HUES48 (cell line): Measurements from ENCODE around the gene YAP1.

Experiments
- H3K27ac ChIP-seq: one replicate; pipeline ENCODE4 v1.7.0; 2013; ENCODE audit warnings: low read depth, low read length, inconsistent platforms
- H3K27me3 ChIP-seq: 2 replicates; pipeline ENCODE4 v1.6.1; 2013; ENCODE audit warnings: mild to moderate bottlenecking, low read length; ENCODE audit not compliant: control insufficient read depth, insufficient read depth
- H3K36me3 ChIP-seq: 2 replicates; pipeline ENCODE4 v1.6.1; 2013; ENCODE audit warnings: low read length; ENCODE audit not compliant: control insufficient read depth, insufficient read depth
- H3K4me1 ChIP-seq: 2 replicates; pipeline ENCODE4 v1.6.1; 2013; ENCODE audit warnings: mild to moderate bottlenecking, low read length; ENCODE audit not compliant: control insufficient read depth, insufficient read depth
- H3K4me3 ChIP-seq: 2 replicates; pipeline ENCODE4 v1.5.1; 2013; ENCODE audit warnings: mild to moderate bottlenecking, low read depth, low read length
- H3K9ac ChIP-seq: 2 replicates; pipeline ENCODE4 v1.6.1; 2013; ENCODE audit warnings: mild to moderate bottlenecking, low read depth, low read length, moderate library complexity
- H3K9me3 ChIP-seq: 2 replicates; pipeline ENCODE4 v1.6.1; 2013; ENCODE audit warnings: low read length; ENCODE audit not compliant: control insufficient read depth, insufficient read depth

Gene YAP1

DNA sequence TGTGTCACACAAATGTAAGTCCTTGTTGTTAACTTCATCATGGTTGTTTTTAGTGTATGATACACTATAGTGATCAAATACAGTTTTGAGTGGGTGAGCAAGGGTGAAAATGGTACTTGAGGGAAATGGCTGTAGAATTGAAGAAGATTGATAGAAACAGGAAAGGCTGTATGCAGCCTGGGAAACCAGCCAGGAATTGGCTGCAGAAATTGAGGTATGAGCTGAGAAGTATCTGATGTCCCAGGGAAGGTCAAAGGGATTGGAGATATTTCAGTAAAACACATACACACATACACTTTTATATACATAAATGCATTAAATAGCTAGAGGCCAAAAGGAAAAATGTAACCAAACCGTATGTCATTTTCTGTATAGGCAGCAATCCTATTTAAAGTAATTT, 13.1 kb upstream of the YAP1 start:
- no peaks in the 10 kb centered on the region for H3K27me3 ChIP-seq
- H3K9ac ChIP-seq: no peak overlapping the region
- H3K4me1 ChIP-seq: no peaks in the 10 kb centered on the region
- H3K9me3 ChIP-seq: no peaks in the 10 kb centered on the region
- no peaks in the 10 kb centered on the region for H3K36me3 ChIP-seq
- H3K27ac ChIP-seq: no peak overlapping the region
- no peak overlapping the region for H3K4me3 ChIP-seq

DNA sequence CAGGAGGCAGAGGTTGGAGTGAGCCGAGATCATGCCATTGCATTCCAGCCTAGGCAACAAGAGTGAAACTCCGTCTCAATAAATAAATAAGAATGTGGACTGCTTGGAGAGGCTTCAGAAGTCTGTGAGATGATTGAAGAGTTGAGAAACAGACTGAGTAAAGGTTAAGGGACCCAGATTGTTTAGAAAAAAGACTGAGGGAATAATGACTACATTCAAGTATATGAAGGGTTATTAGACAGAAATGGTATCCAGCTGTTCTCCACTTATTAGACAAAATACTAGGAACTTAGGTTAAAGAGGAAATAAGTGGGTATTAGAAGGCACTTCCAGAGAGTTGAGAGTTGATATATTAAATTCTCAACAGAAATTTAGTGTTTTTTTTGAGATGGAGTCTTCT, 10.5 kb upstream of the YAP1 start:
- Histone ChIP-seq H3K4me3 (no peak overlapping the region), H3K27ac (no peak overlapping the region), H3K36me3 (no peaks in the 10 kb centered on the region), H3K9ac (no peak overlapping the region), H3K4me1 (no peaks in the 10 kb centered on the region), H3K9me3 (no peaks in the 10 kb centered on the region), H3K27me3 (no peaks in the 10 kb centered on the region)

DNA sequence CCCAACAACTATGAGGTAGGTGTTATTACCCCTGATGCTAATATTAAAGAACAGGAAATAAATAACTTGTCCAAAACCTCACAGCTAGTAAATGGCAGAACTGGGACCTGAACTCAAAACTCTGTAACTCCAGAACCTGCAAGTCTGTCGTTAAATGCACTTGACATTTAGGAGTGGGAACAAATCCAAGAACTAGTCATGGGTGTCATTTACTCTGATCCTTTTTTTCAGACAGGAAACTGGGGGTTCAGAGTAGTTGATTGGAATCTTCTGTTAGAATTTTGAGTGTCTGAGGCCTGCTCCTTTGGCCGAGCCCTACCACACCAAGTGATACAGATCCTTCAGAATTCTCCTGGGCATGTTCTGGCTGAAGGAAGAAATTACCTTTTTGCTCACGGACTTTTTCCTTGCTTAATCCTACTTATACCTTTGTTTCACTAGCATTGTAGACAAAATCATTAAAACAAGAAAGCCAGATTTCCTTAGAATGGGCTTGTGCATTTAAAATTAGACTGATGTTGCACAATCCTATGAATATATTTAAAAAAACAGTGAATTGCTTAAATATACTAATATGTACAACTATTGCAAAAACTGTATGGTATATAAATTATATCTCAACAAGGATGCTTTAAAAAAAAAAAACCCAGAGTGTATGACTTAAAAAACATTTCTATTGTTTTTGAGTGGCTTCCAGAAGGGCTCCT, 1.4 kb upstream of the YAP1 start:
- H3K4me3 ChIP-seq: peak overlapping the region; percentile 80
- no peaks in the 10 kb centered on the region for H3K36me3 ChIP-seq
- no peak overlapping the region for H3K27ac ChIP-seq
- H3K27me3 ChIP-seq: no peaks in the 10 kb centered on the region
- no peaks in the 10 kb centered on the region for H3K9me3 ChIP-seq
- H3K9ac ChIP-seq: no peak overlapping the region; the same call in 1 of the 2 replicates
- H3K4me1 ChIP-seq: peaks cover 24% of the 10 kb centered on the region

DNA sequence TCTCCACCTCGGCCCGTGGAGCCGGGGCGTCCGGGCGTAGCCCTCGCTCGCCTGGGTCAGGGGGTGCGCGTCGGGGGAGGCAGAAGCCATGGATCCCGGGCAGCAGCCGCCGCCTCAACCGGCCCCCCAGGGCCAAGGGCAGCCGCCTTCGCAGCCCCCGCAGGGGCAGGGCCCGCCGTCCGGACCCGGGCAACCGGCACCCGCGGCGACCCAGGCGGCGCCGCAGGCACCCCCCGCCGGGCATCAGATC, 439 bp downstream of the YAP1 start:
- H3K9ac ChIP-seq: peak overlapping the region; percentile 97
- peak overlapping the region; percentile 80 for H3K4me3 ChIP-seq
- H3K27ac ChIP-seq: peak overlapping the region; percentile 98
- peaks cover 42% of the 10 kb centered on the region for H3K4me1 ChIP-seq
- H3K9me3 ChIP-seq: no peaks in the 10 kb centered on the region
- H3K36me3 ChIP-seq: peaks cover 7% of the 10 kb centered on the region; the same call in 1 of the 2 replicates
- no peaks in the 10 kb centered on the region for H3K27me3 ChIP-seq

DNA sequence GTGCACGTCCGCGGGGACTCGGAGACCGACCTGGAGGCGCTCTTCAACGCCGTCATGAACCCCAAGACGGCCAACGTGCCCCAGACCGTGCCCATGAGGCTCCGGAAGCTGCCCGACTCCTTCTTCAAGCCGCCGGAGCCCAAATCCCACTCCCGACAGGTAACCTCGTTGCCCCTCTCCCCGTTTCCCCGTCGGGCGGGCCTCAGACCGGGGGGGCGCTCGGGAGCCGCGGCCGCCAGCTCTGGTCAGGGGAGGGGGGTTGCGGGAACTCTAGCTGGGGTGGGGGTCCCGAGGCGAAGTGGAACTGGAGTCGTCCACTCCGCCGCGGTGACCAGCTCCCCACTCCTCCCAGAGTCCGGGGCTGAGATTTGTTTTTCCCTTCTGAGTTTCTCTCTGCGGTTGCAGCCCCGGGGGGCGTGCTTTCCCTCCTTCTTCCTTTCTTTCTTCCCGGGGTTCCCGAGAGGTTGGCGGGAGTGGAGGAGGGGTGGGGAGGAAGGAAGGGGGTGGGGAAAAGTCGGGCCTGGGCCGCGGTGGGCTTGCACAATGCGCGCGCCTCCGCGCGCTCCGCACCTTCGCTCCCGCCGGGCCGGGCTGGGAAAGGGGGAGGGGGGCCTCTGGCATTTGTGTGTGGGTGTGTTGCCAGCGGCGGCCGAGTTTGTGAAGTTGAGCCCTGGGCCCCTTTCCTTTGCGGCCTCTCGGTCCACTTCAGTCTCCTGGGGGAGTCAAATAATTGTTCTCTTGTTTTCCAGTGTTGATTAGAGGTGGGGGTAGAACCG, 952 bp downstream of the YAP1 start:
- H3K4me3 ChIP-seq: peak overlapping the region; percentile 80
- no peaks in the 10 kb centered on the region for H3K27me3 ChIP-seq
- peaks cover 7% of the 10 kb centered on the region; the same call in 1 of the 2 replicates for H3K36me3 ChIP-seq
- peak overlapping the region; percentile 98 for H3K27ac ChIP-seq
- H3K9me3 ChIP-seq: no peaks in the 10 kb centered on the region
- peaks cover 47% of the 10 kb centered on the region for H3K4me1 ChIP-seq
- peak overlapping the region; percentile 97 for H3K9ac ChIP-seq

DNA sequence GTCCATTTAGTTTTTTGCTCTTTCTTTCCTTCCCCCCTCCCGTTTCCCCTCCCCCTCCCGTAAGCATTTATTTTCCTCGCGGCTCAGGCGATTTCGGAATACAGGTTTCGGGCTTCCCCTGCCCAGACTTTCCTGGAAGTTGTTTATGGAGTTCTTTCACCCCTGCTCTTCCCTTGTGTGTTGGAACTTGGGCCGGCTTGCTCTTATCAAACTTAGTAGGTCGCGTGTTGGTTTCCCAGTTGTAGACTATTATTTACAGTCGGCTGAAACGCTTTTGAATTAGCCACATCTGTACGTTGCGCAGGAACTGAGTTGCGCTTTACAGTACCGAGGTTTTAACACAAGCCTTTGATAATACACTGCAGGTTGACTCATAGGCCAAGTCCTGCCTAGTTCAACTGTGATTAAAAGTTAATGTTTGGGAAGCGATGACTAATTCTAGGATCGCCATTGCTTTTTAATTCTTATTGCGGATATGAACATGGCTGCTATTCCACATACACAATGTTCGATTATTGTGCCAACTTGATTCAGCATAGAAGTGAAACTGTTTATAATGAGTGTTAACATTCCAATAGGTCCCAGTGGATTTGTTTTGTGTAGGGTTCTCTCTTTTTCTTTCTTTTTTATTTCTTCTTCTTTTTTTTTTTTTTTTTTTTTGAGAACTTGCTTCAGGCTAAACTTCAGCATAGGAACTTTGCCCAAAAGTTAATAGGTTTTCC, 1.7 kb downstream of the YAP1 start:
- Histone ChIP-seq H3K9ac (peak overlapping the region; percentile 91), H3K36me3 (peaks cover 7% of the 10 kb centered on the region; the same call in 1 of the 2 replicates), H3K27me3 (no peaks in the 10 kb centered on the region), H3K4me3 (peak overlapping the region; percentile 80), H3K4me1 (peaks cover 55% of the 10 kb centered on the region), H3K9me3 (no peaks in the 10 kb centered on the region), H3K27ac (peak overlapping the region; percentile 98)

DNA sequence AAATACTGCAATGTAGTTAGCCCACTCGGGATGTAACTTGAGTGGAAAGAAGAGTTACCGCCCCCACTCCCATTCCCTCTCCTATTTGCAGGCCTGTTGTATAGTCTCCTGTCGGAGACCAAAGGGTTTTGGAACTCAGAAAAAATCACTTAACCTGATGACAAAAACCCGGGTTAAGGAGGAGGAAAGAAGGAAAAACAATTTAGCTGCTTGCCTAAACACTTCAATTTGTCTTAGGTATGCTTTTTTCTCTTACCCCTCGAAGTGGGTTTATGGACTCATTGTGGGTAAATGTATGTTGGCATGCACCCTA, 2.2 kb downstream of the YAP1 start:
- Histone ChIP-seq H3K27ac (peak overlapping the region; percentile 98), H3K36me3 (peaks cover 10% of the 10 kb centered on the region; the same call in 1 of the 2 replicates), H3K9ac (peak overlapping the region; percentile 91), H3K4me3 (peak overlapping the region; percentile 80), H3K27me3 (no peaks in the 10 kb centered on the region), H3K4me1 (peaks cover 60% of the 10 kb centered on the region), H3K9me3 (no peaks in the 10 kb centered on the region)

DNA sequence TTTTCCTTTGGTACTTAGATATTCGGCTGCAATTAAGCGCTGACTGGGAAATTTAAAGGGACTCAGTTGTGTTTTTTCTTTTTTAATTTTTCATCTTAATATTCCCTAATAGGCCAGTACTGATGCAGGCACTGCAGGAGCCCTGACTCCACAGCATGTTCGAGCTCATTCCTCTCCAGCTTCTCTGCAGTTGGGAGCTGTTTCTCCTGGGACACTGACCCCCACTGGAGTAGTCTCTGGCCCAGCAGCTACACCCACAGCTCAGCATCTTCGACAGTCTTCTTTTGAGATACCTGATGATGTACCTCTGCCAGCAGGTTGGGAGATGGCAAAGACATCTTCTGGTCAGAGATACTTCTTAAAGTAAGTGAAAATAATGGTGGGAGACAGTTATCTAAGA, 3.8 kb downstream of the YAP1 start:
- no peak overlapping the region for H3K9ac ChIP-seq
- no peaks in the 10 kb centered on the region for H3K9me3 ChIP-seq
- H3K4me3 ChIP-seq: peak overlapping the region; percentile 18; the same call in 1 of the 2 replicates
- peak overlapping the region; percentile 98 for H3K27ac ChIP-seq
- peaks cover 11% of the 10 kb centered on the region; the same call in 1 of the 2 replicates for H3K36me3 ChIP-seq
- H3K4me1 ChIP-seq: peaks cover 72% of the 10 kb centered on the region
- no peaks in the 10 kb centered on the region for H3K27me3 ChIP-seq

DNA sequence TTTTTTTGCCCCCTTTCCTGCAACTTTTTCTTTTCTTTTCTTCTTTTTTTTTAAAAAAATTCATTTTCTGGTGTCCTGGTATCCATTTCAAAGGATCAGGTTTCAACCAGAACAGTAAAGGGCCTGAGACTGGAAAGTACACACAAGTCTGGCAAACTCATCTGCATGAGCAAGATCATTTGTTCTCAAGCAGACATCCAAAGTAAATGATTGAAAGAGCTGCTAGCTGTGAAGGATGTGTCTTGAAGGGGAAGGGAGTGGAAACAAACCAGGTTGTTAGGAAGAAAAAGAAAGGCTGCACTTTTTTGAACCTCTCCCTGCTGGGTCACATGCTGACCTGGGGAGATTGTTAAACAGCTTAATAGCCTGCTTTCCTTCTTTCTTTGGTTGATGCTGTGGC, 5.3 kb downstream of the YAP1 start:
- peaks cover 81% of the 10 kb centered on the region for H3K4me1 ChIP-seq
- H3K9me3 ChIP-seq: no peaks in the 10 kb centered on the region
- no peaks in the 10 kb centered on the region for H3K27me3 ChIP-seq
- peak overlapping the region; percentile 46 for H3K4me3 ChIP-seq
- H3K9ac ChIP-seq: no peak overlapping the region
- peak overlapping the region; percentile 91 for H3K27ac ChIP-seq
- H3K36me3 ChIP-seq: peaks cover 11% of the 10 kb centered on the region; the same call in 1 of the 2 replicates

DNA sequence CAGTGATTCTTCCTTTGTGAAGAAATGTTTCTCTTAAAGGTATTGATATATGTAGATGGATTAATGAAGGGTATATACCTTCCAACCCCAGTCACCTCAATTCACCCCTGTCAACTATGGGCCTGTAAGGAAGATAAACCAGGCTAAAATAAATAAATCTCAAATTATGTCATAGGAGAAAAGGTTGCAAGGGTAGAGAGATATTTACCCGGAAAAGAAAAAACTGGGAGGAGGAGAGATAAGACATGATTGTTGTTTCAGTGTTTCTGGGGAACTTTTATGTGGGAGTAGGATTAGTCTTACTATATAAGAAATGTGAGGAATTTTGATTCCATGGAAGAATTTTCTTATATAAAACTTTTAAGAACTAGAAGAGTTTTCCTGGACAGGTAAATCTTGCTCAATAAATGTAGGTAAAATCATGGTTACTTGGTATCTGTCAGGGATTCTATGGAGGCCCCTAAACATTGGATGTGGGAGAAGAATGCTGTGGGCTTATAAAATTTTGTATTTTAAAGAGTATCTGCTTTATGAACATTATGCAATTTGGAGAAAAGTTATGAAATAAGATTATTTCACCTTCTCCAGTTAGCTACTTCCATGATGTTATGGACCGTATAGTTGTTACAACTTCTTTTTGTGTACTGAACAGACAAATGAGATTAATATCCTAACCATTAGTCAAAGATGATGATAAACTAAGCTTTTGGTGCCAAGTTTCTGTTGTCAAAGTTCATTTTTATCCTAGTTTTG, 6.4 kb downstream of the YAP1 start:
- H3K4me3 ChIP-seq: no peak overlapping the region
- H3K9me3 ChIP-seq: no peaks in the 10 kb centered on the region
- H3K27me3 ChIP-seq: no peaks in the 10 kb centered on the region
- H3K9ac ChIP-seq: no peak overlapping the region
- H3K27ac ChIP-seq: peak overlapping the region; percentile 91
- peaks cover 87% of the 10 kb centered on the region for H3K4me1 ChIP-seq
- H3K36me3 ChIP-seq: peaks cover 11% of the 10 kb centered on the region; the same call in 1 of the 2 replicates
